Type B pancreatic cell (in vitro differentiated cells): ENCODE measurements around the gene PLEKHA7. TPM values are rescaled to one million over a fixed set of nuclear protein-coding genes. Genes with fewer than 3 reads are reported as not detected.

Experiments used
- DNase-seq: peaks from one replicate; pipeline ENCODE4 v3.0.0; 2021; ENCODE audit warnings: mixed read lengths; ENCODE audit not compliant: unreplicated experiment; ENCODE audit errors: extremely low spot score
- H3K27ac Mint-ChIP-seq: 2 replicates; pipeline ENCODE4 v1.8.0; 2021; ENCODE audit warnings: mild to moderate bottlenecking, mixed read lengths
- H3K27me3 Mint-ChIP-seq: 2 replicates; pipeline ENCODE4 v1.8.0; 2021; ENCODE audit warnings: mixed read lengths
- H3K36me3 Mint-ChIP-seq: 2 replicates; pipeline ENCODE4 v1.8.0; 2021; ENCODE audit warnings: mixed read lengths
- H3K4me1 Mint-ChIP-seq: one replicate; pipeline ENCODE4 v1.8.0; 2021; ENCODE audit warnings: mixed read lengths; ENCODE audit not compliant: unreplicated experiment
- H3K4me3 Mint-ChIP-seq: 2 replicates; pipeline ENCODE4 v1.8.0; 2021; ENCODE audit warnings: mild to moderate bottlenecking, mixed read lengths
- H3K9me3 Mint-ChIP-seq: 2 replicates; pipeline ENCODE4 v1.8.0; 2021; ENCODE audit warnings: mixed read lengths
- total RNA-seq: library from RNA; stranded (reverse); gene quantifications from 2 replicates; pipeline ENCODE4 v1.2.1, GENCODE V29; 2021; ENCODE audit warnings: low replicate concordance
- TF ChIP-seq, protein P1 (sequence below): fragments of 200-600 bp; sonication (generic); conservative IDR thresholded peaks from 2 replicates; pipeline ENCODE4 v1.5.0; 2021; ENCODE audit warnings: antibody characterized with exemption, mild to moderate bottlenecking

The PLEKHA7 gene
- total RNA-seq, 1 donor from 2014 or later, result 64.7 TPM

DNA sequence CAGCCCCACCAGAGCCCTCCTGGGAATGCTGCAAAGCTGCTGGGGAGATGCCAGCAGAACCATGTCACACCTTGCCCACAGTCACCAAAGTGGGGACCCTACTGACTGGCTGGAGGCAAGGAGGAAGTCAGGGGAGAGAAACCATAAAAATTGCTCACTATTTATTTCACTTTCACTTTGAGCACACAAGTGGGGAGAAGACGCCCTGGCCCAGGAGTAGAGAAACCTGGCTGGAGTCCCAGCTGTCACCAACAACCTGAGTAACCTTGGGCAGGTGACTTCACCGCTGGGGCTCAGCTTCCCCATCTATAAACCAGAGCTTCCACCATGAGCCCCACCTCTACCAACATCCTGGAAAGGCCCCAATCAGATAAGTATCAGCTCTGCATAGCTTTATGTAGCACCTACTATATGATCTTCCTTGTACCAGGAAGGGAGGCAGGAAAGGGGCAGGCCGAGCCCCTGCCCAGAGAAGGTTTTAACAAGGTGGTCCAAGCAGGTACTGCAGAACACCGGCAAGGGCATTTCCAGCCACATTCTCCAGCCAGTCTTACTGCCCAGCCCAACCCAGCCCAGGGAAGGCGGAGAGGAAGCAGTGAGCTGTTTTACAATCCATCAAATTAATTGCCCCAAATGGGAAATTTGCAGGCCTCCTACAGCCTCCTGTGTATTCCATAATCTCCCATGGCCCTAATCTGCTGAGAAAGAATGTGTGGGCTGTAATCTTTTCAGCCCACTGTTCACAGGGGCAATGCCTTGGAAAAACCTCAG is 27.6 kb downstream of the PLEKHA7 start:
- H3K27ac Mint-ChIP-seq, result peak overlapping the region; percentile 90
- DNase-seq, result no peak
- H3K4me1 Mint-ChIP-seq, result peaks cover 48% of the 10 kb centered on the region
- H3K27me3 Mint-ChIP-seq, result no peaks in the 10 kb centered on the region
- H3K4me3 Mint-ChIP-seq, result peak overlapping the region; percentile 69
- H3K9me3 Mint-ChIP-seq, result no peaks in the 10 kb centered on the region
- H3K36me3 Mint-ChIP-seq, result peaks cover 5% of the 10 kb centered on the region
- TF ChIP-seq, protein P1, sequence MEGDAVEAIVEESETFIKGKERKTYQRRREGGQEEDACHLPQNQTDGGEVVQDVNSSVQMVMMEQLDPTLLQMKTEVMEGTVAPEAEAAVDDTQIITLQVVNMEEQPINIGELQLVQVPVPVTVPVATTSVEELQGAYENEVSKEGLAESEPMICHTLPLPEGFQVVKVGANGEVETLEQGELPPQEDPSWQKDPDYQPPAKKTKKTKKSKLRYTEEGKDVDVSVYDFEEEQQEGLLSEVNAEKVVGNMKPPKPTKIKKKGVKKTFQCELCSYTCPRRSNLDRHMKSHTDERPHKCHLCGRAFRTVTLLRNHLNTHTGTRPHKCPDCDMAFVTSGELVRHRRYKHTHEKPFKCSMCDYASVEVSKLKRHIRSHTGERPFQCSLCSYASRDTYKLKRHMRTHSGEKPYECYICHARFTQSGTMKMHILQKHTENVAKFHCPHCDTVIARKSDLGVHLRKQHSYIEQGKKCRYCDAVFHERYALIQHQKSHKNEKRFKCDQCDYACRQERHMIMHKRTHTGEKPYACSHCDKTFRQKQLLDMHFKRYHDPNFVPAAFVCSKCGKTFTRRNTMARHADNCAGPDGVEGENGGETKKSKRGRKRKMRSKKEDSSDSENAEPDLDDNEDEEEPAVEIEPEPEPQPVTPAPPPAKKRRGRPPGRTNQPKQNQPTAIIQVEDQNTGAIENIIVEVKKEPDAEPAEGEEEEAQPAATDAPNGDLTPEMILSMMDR, result no peak

DNA sequence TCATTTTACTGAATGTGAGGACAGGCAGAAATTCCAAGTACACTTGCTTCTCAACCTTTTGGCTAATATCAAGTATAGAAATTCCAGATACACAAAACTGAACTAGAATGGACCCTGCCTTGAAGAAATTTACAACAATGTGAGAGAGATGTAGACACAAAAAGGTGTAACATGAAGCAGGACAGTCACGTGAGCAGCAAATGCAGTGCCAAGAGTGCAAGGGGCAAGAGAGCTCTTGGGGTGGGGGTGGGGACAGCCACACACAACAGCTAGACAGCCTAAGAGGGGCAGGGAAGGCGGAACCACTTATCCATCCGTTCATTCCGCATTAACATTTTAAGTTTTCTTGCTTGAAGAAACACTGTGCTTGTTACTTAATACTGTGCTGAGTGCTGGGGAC is 28.9 kb downstream of the PLEKHA7 start:
- H3K9me3 Mint-ChIP-seq, result no peaks in the 10 kb centered on the region
- H3K27ac Mint-ChIP-seq, result peak overlapping the region; percentile 90
- no peak for DNase-seq
- TF ChIP-seq, protein P1, result no peak
- H3K4me1 Mint-ChIP-seq, result peaks cover 52% of the 10 kb centered on the region
- H3K36me3 Mint-ChIP-seq, result no peaks in the 10 kb centered on the region
- peak overlapping the region; percentile 10 for H3K4me3 Mint-ChIP-seq
- H3K27me3 Mint-ChIP-seq, result no peaks in the 10 kb centered on the region

DNA sequence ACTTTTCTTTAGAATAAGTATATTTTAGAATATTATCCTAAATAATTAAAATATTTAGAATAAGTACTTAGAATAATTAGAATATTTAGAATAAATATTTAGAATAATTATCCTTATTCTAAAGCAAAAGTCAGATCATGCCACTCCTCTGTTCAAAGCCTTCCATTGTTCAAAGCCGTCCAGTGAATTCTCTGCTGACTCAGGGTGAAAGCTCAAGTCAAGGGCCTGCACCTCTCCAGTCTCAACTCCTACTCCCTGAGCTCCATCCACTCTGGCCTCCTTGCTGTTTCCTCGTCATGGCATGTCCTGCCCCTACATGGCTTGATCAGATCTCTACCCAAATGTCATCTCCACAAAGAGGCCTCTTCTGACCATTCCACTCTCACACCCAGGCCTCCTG is 30.0 kb downstream of the PLEKHA7 start:
- Mint-ChIP-seq H3K4me3 (no peak overlapping the region), H3K36me3 (no peaks in the 10 kb centered on the region), H3K27ac (peak overlapping the region; percentile 21), H3K9me3 (no peaks in the 10 kb centered on the region), H3K27me3 (no peaks in the 10 kb centered on the region), H3K4me1 (peaks cover 62% of the 10 kb centered on the region)
- DNase-seq, result no peak
- TF ChIP-seq, protein P1, result no peak

DNA sequence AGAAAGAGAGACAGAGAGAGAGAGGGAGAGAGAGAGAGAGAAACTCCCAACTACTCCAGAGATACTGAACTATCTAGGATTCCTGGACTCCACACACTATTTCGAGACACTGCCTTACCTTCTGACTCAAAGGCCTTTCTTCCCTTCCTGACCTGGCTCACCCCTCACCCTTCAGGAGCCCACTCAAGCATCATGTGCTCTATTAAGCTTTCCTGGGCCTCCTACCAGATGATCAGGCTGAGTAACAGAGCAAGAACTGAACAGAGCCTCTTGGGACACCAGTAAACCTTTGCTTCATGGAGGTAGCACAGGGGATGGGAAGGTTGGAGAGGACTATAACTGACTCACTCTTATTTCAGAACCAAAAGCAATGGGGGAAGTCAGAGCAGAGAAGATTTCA is 31.4 kb downstream of the PLEKHA7 start:
- no peak for DNase-seq
- H3K27me3 Mint-ChIP-seq, result no peaks in the 10 kb centered on the region
- H3K36me3 Mint-ChIP-seq, result no peaks in the 10 kb centered on the region
- H3K27ac Mint-ChIP-seq, result peak overlapping the region; percentile 90
- peak overlapping the region; percentile 59 for H3K4me3 Mint-ChIP-seq
- H3K4me1 Mint-ChIP-seq, result peaks cover 72% of the 10 kb centered on the region
- TF ChIP-seq, protein P1, result no peak
- H3K9me3 Mint-ChIP-seq, result no peaks in the 10 kb centered on the region

DNA sequence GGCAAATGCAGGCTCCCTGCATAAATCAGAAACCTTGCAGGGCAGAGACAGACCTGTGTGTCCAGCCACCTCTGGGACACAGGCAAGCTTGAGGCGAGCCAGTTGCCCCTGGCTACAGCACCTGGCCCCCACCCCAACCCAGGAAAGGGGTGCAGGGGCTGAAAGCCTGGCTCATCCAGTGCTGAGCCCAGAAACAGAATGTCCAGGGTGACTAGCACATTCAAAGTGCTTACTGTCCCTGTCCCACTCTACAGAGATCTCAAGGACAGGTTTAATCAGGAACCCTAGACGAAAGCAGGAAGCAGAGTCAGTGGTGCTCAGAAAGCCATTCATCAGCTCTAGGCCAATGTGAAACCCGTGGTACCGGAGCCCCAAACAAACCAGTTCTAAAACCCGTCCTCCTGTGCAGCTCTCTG is 31.9 kb downstream of the PLEKHA7 start:
- no peaks in the 10 kb centered on the region for H3K36me3 Mint-ChIP-seq
- no peaks in the 10 kb centered on the region for H3K9me3 Mint-ChIP-seq
- peaks cover 72% of the 10 kb centered on the region for H3K4me1 Mint-ChIP-seq
- H3K27ac Mint-ChIP-seq, result peak overlapping the region; percentile 90
- no peaks in the 10 kb centered on the region for H3K27me3 Mint-ChIP-seq
- H3K4me3 Mint-ChIP-seq, result peak overlapping the region; percentile 59
- no peak for DNase-seq
- TF ChIP-seq, protein P1, result no peak
